IMR-90 (cell line): ENCODE results near the gene TADA2A. TPM values are rescaled to one million over a fixed set of nuclear protein-coding genes. Genes with fewer than 3 reads are reported as not detected.

Source experiments
- ATAC-seq: fragments of 200-7000 bp; cut with Tn5 transposase; 2 replicates; pipeline ENCODE4 v1.9.1; 2020; ENCODE audit warnings: low read depth, mild to moderate bottlenecking, moderate library complexity
- BruUV-seq: library from RNA; stranded (reverse); fragments of 400-500 nt; replicated peaks from 2 replicates; lab custom pipeline; 2021; lab: Mats Ljungman, UMichigan
- CTCF ChIA-PET: fragments of 300-600 bp; formaldehyde crosslinking; extraction: SDS; loops from one replicate; lab custom pipeline; 2021; ENCODE audit warnings: antibody characterized with exemption; lab: Yijun Ruan, JAX
- POLR2A ChIA-PET: fragments of 300-600 bp; sonication (Branson Sonifier 250); formaldehyde crosslinking; loops from one replicate; lab custom pipeline; 2022; ENCODE audit warnings: antibody characterized with exemption; ENCODE audit not compliant: unreplicated experiment; lab: Charles Lee
- DNase-seq: peaks from one replicate; pipeline ENCODE4 v3.0.0; 2013
- H2AFZ ChIP-seq: replicated peaks from 2 replicates; pipeline ENCODE3; 2013; ENCODE audit warnings: low read length, mild to moderate bottlenecking; ENCODE audit not compliant: poor library complexity
- H2AK5ac ChIP-seq: 2 replicates; pipeline ENCODE4 v1.6.1; 2013; ENCODE audit warnings: low read depth, low read length, inconsistent platforms
- H2AK9ac ChIP-seq: replicated peaks from 2 replicates; pipeline ENCODE3; 2013; ENCODE audit warnings: mild to moderate bottlenecking, low read depth, low read length, moderate library complexity; ENCODE audit not compliant: poor library complexity
- H2BK120ac ChIP-seq: 2 replicates; pipeline ENCODE4 v1.6.1; 2013; ENCODE audit warnings: low read depth, low read length, inconsistent platforms
- H2BK15ac ChIP-seq: 3 replicates; pipeline ENCODE4 v1.6.1; 2013; ENCODE audit warnings: low read depth, low read length, inconsistent platforms
- H2BK20ac ChIP-seq: 2 replicates; pipeline ENCODE4 v1.6.1; 2013; ENCODE audit warnings: low read depth, mild to moderate bottlenecking, inconsistent platforms, low read length, moderate library complexity
- H2BK5ac ChIP-seq: 2 replicates; pipeline ENCODE4 v1.6.1; 2013; ENCODE audit warnings: mild to moderate bottlenecking, low read depth, low read length, inconsistent platforms; ENCODE audit not compliant: poor library complexity, severe bottlenecking
- H3K14ac ChIP-seq: replicated peaks from 2 replicates; pipeline ENCODE4 v1.6.1; 2013; ENCODE audit warnings: low read depth, low read length, inconsistent platforms
- H3K18ac ChIP-seq: 2 replicates; pipeline ENCODE4 v1.6.1; 2013; ENCODE audit warnings: low read depth, low read length, control low read depth
- H3K23ac ChIP-seq: 2 replicates; pipeline ENCODE4 v1.6.1; 2013; ENCODE audit warnings: low read depth, low read length, inconsistent platforms
- H3K27ac ChIP-seq: 2 replicates; pipeline ENCODE4 v1.5.1; 2013; ENCODE audit warnings: mild to moderate bottlenecking, control low read depth, low read length; ENCODE audit not compliant: insufficient read depth
- H3K27me3 ChIP-seq: 2 replicates; pipeline ENCODE4 v1.6.1; 2013; ENCODE audit warnings: low read length; ENCODE audit not compliant: control insufficient read depth, insufficient read depth
- H3K36me3 ChIP-seq: 2 replicates; pipeline ENCODE4 v1.6.1; 2013; ENCODE audit warnings: low read length, mixed read lengths; ENCODE audit not compliant: control insufficient read depth, insufficient read depth
- H3K4ac ChIP-seq: 2 replicates; pipeline ENCODE4 v1.6.1; 2013; ENCODE audit warnings: low read depth, low read length, inconsistent platforms
- H3K4me1 ChIP-seq: 2 replicates; pipeline ENCODE4 v1.6.1; 2013; ENCODE audit warnings: low read length, mixed read lengths; ENCODE audit not compliant: control insufficient read depth, insufficient read depth
- H3K4me2 ChIP-seq: 2 replicates; pipeline ENCODE4 v1.6.1; 2013; ENCODE audit warnings: low read depth, mild to moderate bottlenecking, control low read depth, low read length, moderate library complexity
- H3K4me3 ChIP-seq: 2 replicates; pipeline ENCODE4 v1.5.1; 2013; ENCODE audit warnings: low read depth, mild to moderate bottlenecking, control low read depth, low read length, moderate library complexity; ENCODE audit not compliant: insufficient read depth
- H3K56ac ChIP-seq: 2 replicates; pipeline ENCODE4 v1.6.1; 2013; ENCODE audit warnings: low read length, inconsistent platforms; ENCODE audit not compliant: insufficient read depth; ENCODE audit errors: extremely low read depth
- H3K79me1 ChIP-seq, 2 experiments: 2 replicates each; pipeline ENCODE4 v1.6.1; 2013; ENCODE audit warnings: low read length in 2 of 2, inconsistent platforms in 1 of 2, low read depth in 1 of 2
- H3K9ac ChIP-seq: 2 replicates; pipeline ENCODE4 v1.6.1; 2013; ENCODE audit warnings: low read depth, low read length, control low read depth
- H3K9me1 ChIP-seq: 2 replicates; pipeline ENCODE4 v1.6.1; 2013; ENCODE audit warnings: low read length, inconsistent platforms; ENCODE audit not compliant: insufficient read depth
- H3K9me3 ChIP-seq: 2 replicates; pipeline ENCODE4 v1.6.1; 2013; ENCODE audit warnings: low read length; ENCODE audit not compliant: control insufficient read depth, insufficient read depth
- H4K20me1 ChIP-seq: 2 replicates; pipeline ENCODE4 v1.6.1; 2013; ENCODE audit warnings: low read length, inconsistent platforms; ENCODE audit not compliant: insufficient read depth
- H4K5ac ChIP-seq: 2 replicates; pipeline ENCODE4 v1.6.1; 2013; ENCODE audit warnings: mild to moderate bottlenecking, low read depth, low read length, control low read depth
- H4K8ac ChIP-seq, 2 experiments: 2 replicates each; pipeline ENCODE4 v1.6.1; 2013; ENCODE audit warnings: low read depth in 2 of 2, low read length in 2 of 2, control low read depth in 1 of 2, inconsistent platforms in 1 of 2
- H4K91ac ChIP-seq: 2 replicates; pipeline ENCODE4 v1.6.1; 2013; ENCODE audit warnings: low read depth, low read length, inconsistent platforms; ENCODE audit not compliant: insufficient read depth
- BHLHE40 ChIP-seq: fragments of 150-350 bp; IDR thresholded peaks from 2 replicates; pipeline ENCODE4 v1.6.1; 2016; ENCODE audit warnings: mild to moderate bottlenecking, low read depth, low read length
- FOS ChIP-seq: fragments of 150-350 bp; IDR thresholded peaks from 2 replicates; pipeline ENCODE4 v1.6.1; 2016; ENCODE audit warnings: low read depth, low read length
- MAFK ChIP-seq: IDR thresholded peaks from 2 replicates; pipeline ENCODE4 v1.6.1; 2012; ENCODE audit warnings: low read depth, low read length, improper control_type of control experiment
- MAZ ChIP-seq: IDR thresholded peaks from 2 replicates; pipeline ENCODE4 v1.6.1; 2012; ENCODE audit warnings: low read depth, mild to moderate bottlenecking, low read length, improper control_type of control experiment, moderate library complexity, borderline replicate concordance
- MXI1 ChIP-seq: IDR thresholded peaks from 2 replicates; pipeline ENCODE4 v1.6.1; 2012; ENCODE audit warnings: low read depth, mild to moderate bottlenecking, low read length, moderate library complexity, borderline replicate concordance
- NFE2L2 ChIP-seq: fragments of 150-350 bp; IDR thresholded peaks from 2 replicates; pipeline ENCODE4 v1.6.1; 2016; ENCODE audit warnings: low read depth, mild to moderate bottlenecking, low read length
- POLR2A ChIP-seq: IDR thresholded peaks from 2 replicates; pipeline ENCODE4 v1.6.1; 2012; ENCODE audit warnings: mild to moderate bottlenecking, low read depth, low read length
- RAD21 ChIP-seq: IDR thresholded peaks from 2 replicates; pipeline ENCODE4 v1.6.1; 2012; ENCODE audit warnings: low read length, improper control_type of control experiment
- RCOR1 ChIP-seq: IDR thresholded peaks from 2 replicates; pipeline ENCODE4 v1.6.1; 2012; ENCODE audit warnings: mild to moderate bottlenecking, low read length, improper control_type of control experiment; ENCODE audit not compliant: insufficient replicate concordance
- RFX5 ChIP-seq: IDR thresholded peaks from 2 replicates; pipeline ENCODE4 v1.8.0; 2012; ENCODE audit warnings: low read depth, mild to moderate bottlenecking, low read length, moderate library complexity
- WGBS, 2 experiments: methylation state at CpG; one replicate each; pipeline versions ENCODE4 v1.1.5 to v1.1.7; 2013; ENCODE audit warnings: missing lambda C conversion rate in 2 of 2; ENCODE audit not compliant: insufficient read length in 1 of 2; ENCODE audit errors: extremely low coverage in 2 of 2; 5-methylcytosine and 5-hydroxymethylcytosine counted together
- dilution Hi-C: fragments of 300-500 bp; cut with HindIII; formaldehyde crosslinking; loops from one replicate; pipeline ENCODE4 v1.14.3; 2018; ENCODE audit warnings: low sequenced_read_pairs; ENCODE audit not compliant: unreplicated experiment
- in situ Hi-C: fragments of 300-500 bp; cut with MboI; formaldehyde crosslinking; loops from 3 replicates; pipeline ENCODE4 v1.14.3; 2019; ENCODE audit warnings: low sequenced_read_pairs, inconsistent platforms, mixed read lengths
- intact Hi-C: fragments of 100-400 bp; cut with micrococcal nuclease; formaldehyde crosslinking; loops from 2 replicates; pipeline ENCODE4 v1.10.0; 2022
- polyA plus RNA-seq, 3 experiments: library from polyadenylated mRNA; depleted of rRNA; stranded (reverse); fragments of >200 nt; gene quantifications; 2 replicates each; pipeline ENCODE4 v1.2.3, GENCODE V29; 2012; ENCODE audit warnings: low replicate concordance in 1 of 3
- total RNA-seq: library from RNA; depleted of rRNA; stranded (reverse); fragments of >200 nt; gene quantifications from 2 replicates; pipeline ENCODE4 v1.2.3, GENCODE V29; 2012
- TF ChIP-seq, protein P1 (sequence below): fragments of 150-350 bp; IDR thresholded peaks from 2 replicates; pipeline ENCODE4 v1.6.1; 2017; ENCODE audit warnings: mild to moderate bottlenecking, antibody characterized with exemption, low read length, low read depth
- TF ChIP-seq, protein P2 (sequence below): conservative IDR thresholded peaks from 2 replicates; pipeline ENCODE4 v1.5.1; 2012; ENCODE audit warnings: mild to moderate bottlenecking, low read depth, low read length, improper control_type of control experiment

TADA2A gene
- total and polyA plus RNA-seq, 2 of the 4 experiments (the other 2 are of a cell fraction), result 13.1 to 19.7 TPM

DNA sequence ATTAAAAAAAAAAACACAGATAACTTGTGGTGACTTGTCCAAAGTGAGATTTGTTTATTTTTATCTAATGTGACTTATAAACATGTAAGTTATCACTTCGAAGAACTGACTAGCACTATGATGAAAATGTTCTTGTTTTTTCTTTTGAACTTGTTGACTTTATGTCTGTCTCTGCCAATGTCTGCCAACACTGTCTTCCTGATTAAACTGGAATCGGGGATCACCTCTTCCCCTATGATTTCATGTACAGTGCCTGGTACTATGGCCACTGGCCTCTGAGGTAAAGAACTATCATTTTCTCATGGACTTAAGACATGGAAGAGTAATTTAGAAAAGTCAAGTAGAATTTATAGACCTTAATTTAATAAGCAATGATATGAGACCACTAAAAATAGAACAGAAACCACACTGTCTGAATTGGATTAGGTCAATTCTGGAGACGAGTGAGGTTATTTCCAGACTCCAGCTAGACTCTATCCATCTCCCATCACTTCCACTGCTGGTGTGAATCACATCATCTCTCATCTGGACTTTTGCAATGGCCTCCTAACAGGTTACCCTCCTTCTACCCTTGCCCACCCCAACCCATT, 22.0 kb upstream of the TADA2A start:
- Histone ChIP-seq H3K4me2 (no peak overlapping the region), H3K14ac (no peak overlapping the region), H2BK15ac (no peak overlapping the region), H3K9me1 (no peaks in the 10 kb centered on the region), H3K18ac (no peak overlapping the region), H3K9ac (no peak overlapping the region), H3K79me1 (peaks cover 0 to 14% of the 10 kb centered on the region in 2 experiments; a peak in 3 of 4 replicates), H4K91ac (no peak overlapping the region), H3K23ac (no peak overlapping the region), H3K36me3 (no peaks in the 10 kb centered on the region), H3K27ac (no peak overlapping the region), H4K8ac (no peak overlapping the region), H2AK9ac (no peak overlapping the region), H2AFZ (no peak overlapping the region), H2AK5ac (no peak overlapping the region), H4K5ac (no peak overlapping the region), H2BK120ac (no peak overlapping the region), H3K4me3 (no peak overlapping the region), H2BK20ac (no peak overlapping the region), H3K9me3 (no peaks in the 10 kb centered on the region), H3K27me3 (no peaks in the 10 kb centered on the region), H3K56ac (no peak overlapping the region), H4K20me1 (no peaks in the 10 kb centered on the region), H3K4me1 (peaks cover 4% of the 10 kb centered on the region; the same call in 1 of the 2 replicates), H2BK5ac (no peak overlapping the region), H3K4ac (no peak overlapping the region)
- ChIA-PET CTCF (interaction anchor here (0.6 to 0.7 kb wide), 2 partner anchors 11 to 14 kb away, joined by 3 to 5 read pairs; no protein-coding TSS in a partner anchor), POLR2A (no interaction called here)
- no peak for TF ChIP-seq RFX5
- TF ChIP-seq NFE2L2, result no peak
- no peak for TF ChIP-seq RAD21
- TF ChIP-seq, protein P1, sequence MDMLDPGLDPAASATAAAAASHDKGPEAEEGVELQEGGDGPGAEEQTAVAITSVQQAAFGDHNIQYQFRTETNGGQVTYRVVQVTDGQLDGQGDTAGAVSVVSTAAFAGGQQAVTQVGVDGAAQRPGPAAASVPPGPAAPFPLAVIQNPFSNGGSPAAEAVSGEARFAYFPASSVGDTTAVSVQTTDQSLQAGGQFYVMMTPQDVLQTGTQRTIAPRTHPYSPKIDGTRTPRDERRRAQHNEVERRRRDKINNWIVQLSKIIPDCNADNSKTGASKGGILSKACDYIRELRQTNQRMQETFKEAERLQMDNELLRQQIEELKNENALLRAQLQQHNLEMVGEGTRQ, result no peak
- TF ChIP-seq BHLHE40, result no peak
- TF ChIP-seq FOS, result no peak
- no peak for TF ChIP-seq MXI1
- TF ChIP-seq RCOR1, result no peak
- TF ChIP-seq MAZ, result no peak
- no peak for TF ChIP-seq MAFK
- TF ChIP-seq POLR2A, result no peak
- TF ChIP-seq, protein P2, sequence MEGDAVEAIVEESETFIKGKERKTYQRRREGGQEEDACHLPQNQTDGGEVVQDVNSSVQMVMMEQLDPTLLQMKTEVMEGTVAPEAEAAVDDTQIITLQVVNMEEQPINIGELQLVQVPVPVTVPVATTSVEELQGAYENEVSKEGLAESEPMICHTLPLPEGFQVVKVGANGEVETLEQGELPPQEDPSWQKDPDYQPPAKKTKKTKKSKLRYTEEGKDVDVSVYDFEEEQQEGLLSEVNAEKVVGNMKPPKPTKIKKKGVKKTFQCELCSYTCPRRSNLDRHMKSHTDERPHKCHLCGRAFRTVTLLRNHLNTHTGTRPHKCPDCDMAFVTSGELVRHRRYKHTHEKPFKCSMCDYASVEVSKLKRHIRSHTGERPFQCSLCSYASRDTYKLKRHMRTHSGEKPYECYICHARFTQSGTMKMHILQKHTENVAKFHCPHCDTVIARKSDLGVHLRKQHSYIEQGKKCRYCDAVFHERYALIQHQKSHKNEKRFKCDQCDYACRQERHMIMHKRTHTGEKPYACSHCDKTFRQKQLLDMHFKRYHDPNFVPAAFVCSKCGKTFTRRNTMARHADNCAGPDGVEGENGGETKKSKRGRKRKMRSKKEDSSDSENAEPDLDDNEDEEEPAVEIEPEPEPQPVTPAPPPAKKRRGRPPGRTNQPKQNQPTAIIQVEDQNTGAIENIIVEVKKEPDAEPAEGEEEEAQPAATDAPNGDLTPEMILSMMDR, result no peak
- dilution Hi-C loops (no loop called here), intact Hi-C loops (no loop called here), in situ Hi-C loops (no loop called here)
- BruUV-seq, result no TSS peak
- ATAC-seq, result no peak
- DNase-seq, result no peak
- 43% methylated on average over 1 of the region's 3 CpGs; no CpG with 5 or more reads in 1 of the 2 experiments for WGBS, 2 experiments
